Endothelial cell (in vitro differentiated cells): Measurements from ENCODE around the gene ABITRAM. TPM values are rescaled to one million over a fixed set of nuclear protein-coding genes. Genes with fewer than 3 reads are reported as not detected.

ENCODE experiments used
- DNase-seq: peaks from one replicate; pipeline ENCODE4 v3.0.0; 2021; ENCODE audit warnings: low spot score
- H3K27ac Mint-ChIP-seq: one replicate; pipeline ENCODE4 v1.8.0; 2021; ENCODE audit warnings: mixed read lengths, inconsistent platforms; ENCODE audit not compliant: unreplicated experiment
- H3K27me3 Mint-ChIP-seq: one replicate; pipeline ENCODE4 v1.8.0; 2021; ENCODE audit warnings: mild to moderate bottlenecking, moderate library complexity, mixed read lengths, inconsistent platforms; ENCODE audit not compliant: unreplicated experiment
- H3K36me3 Mint-ChIP-seq: one replicate; pipeline ENCODE4 v1.8.0; 2021; ENCODE audit warnings: mild to moderate bottlenecking, low read depth, mixed read lengths, inconsistent platforms; ENCODE audit not compliant: unreplicated experiment
- H3K4me1 Mint-ChIP-seq: one replicate; pipeline ENCODE4 v1.8.0; 2021; ENCODE audit warnings: mild to moderate bottlenecking, mixed read lengths, inconsistent platforms; ENCODE audit not compliant: unreplicated experiment
- H3K4me3 Mint-ChIP-seq: one replicate; pipeline ENCODE4 v1.8.0; 2021; ENCODE audit warnings: mild to moderate bottlenecking, mixed read lengths, inconsistent platforms; ENCODE audit not compliant: unreplicated experiment
- H3K9me3 Mint-ChIP-seq: one replicate; pipeline ENCODE4 v1.8.0; 2021; ENCODE audit warnings: mixed read lengths, inconsistent platforms; ENCODE audit not compliant: unreplicated experiment
- CTCF ChIP-seq: fragments of 200-600 bp; sonication (generic); IDR thresholded peaks from one replicate; pipeline ENCODE4 v1.5.0; 2021; ENCODE audit warnings: antibody characterized with exemption; ENCODE audit not compliant: unreplicated experiment
- total RNA-seq: library from RNA; stranded (reverse); fragmentation: NEBNext Ultra II Directional; extraction: Animal tissue kit (Norgen Biotek cat#: 25700); gene quantifications from one replicate; pipeline ENCODE4 v1.2.1, GENCODE V29; 2021; ENCODE audit not compliant: unreplicated experiment

ABITRAM gene
- total RNA-seq, 1 donor from 2014 or later: 14.8 TPM

- no peak overlapping the region for H3K27ac Mint-ChIP-seq
- H3K9me3 Mint-ChIP-seq: no peaks in the 10 kb centered on the region
- no peaks in the 10 kb centered on the region for H3K4me1 Mint-ChIP-seq
- peaks cover 4% of the 10 kb centered on the region for H3K27me3 Mint-ChIP-seq
- no peak overlapping the region for H3K4me3 Mint-ChIP-seq
- peaks cover 47% of the 10 kb centered on the region for H3K36me3 Mint-ChIP-seq
- TF ChIP-seq CTCF: no peak
- no peak for DNase-seq
Measured at GRCh38 chr9:108904161-108904560, 30.0 kb upstream of the ABITRAM start.

GRCh38 chr9:108905494-108905893 is 28.7 kb upstream of the ABITRAM start:
- H3K27ac Mint-ChIP-seq: no peak overlapping the region
- no peak overlapping the region for H3K4me3 Mint-ChIP-seq
- peaks cover 43% of the 10 kb centered on the region for H3K36me3 Mint-ChIP-seq
- H3K4me1 Mint-ChIP-seq: no peaks in the 10 kb centered on the region
- peaks cover 4% of the 10 kb centered on the region for H3K27me3 Mint-ChIP-seq
- TF ChIP-seq CTCF: no peak
- DNase-seq: no peak
- no peaks in the 10 kb centered on the region for H3K9me3 Mint-ChIP-seq

- DNase-seq: no peak
- no peak for TF ChIP-seq CTCF
- peaks cover 30% of the 10 kb centered on the region for H3K36me3 Mint-ChIP-seq
- H3K9me3 Mint-ChIP-seq: no peaks in the 10 kb centered on the region
- H3K27ac Mint-ChIP-seq: no peak overlapping the region
- H3K4me3 Mint-ChIP-seq: no peak overlapping the region
- peaks cover 9% of the 10 kb centered on the region for H3K4me1 Mint-ChIP-seq
- H3K27me3 Mint-ChIP-seq: peaks cover 2% of the 10 kb centered on the region
Measured at GRCh38 chr9:108910402-108910801, 23.8 kb upstream of the ABITRAM start.

GRCh38 chr9:108910914-108911313 is 23.3 kb upstream of the ABITRAM start:
- Mint-ChIP-seq H3K27me3 (peaks cover 2% of the 10 kb centered on the region), H3K36me3 (peaks cover 33% of the 10 kb centered on the region), H3K27ac (no peak overlapping the region), H3K4me1 (peaks cover 9% of the 10 kb centered on the region), H3K4me3 (no peak overlapping the region), H3K9me3 (no peaks in the 10 kb centered on the region)
- TF ChIP-seq CTCF: no peak
- no peak for DNase-seq

GRCh38 chr9:108911820-108912219 is 22.4 kb upstream of the ABITRAM start:
- no peak for TF ChIP-seq CTCF
- H3K27me3 Mint-ChIP-seq: peaks cover 2% of the 10 kb centered on the region
- no peak overlapping the region for H3K27ac Mint-ChIP-seq
- no peak for DNase-seq
- H3K4me3 Mint-ChIP-seq: no peak overlapping the region
- H3K9me3 Mint-ChIP-seq: no peaks in the 10 kb centered on the region
- peaks cover 26% of the 10 kb centered on the region for H3K36me3 Mint-ChIP-seq
- peaks cover 9% of the 10 kb centered on the region for H3K4me1 Mint-ChIP-seq
